PC-3 (cell line): ENCODE data around the gene FOXP1.

Experiments
- EZH2 ChIP-seq: fragments of 300-600 bp; sonication (generic); IDR thresholded peaks from one replicate; pipeline ENCODE4 v1.6.1; 2017; ENCODE audit warnings: antibody characterized with exemption, mild to moderate bottlenecking, low read length; ENCODE audit not compliant: unreplicated experiment
- EZH2phosphoT487 ChIP-seq: fragments of 300-600 bp; sonication (generic); IDR thresholded peaks from 2 replicates; pipeline ENCODE4 v1.6.1; 2018; ENCODE audit warnings: mild to moderate bottlenecking, antibody characterized with exemption, low read length, borderline replicate concordance
- TF ChIP-seq, protein P1 (sequence below): fragments of 300-600 bp; sonication (generic); conservative IDR thresholded peaks from 2 replicates; pipeline ENCODE4 v1.5.1; 2017; ENCODE audit warnings: antibody characterized with exemption, low read depth, mild to moderate bottlenecking, low read length

DNA sequence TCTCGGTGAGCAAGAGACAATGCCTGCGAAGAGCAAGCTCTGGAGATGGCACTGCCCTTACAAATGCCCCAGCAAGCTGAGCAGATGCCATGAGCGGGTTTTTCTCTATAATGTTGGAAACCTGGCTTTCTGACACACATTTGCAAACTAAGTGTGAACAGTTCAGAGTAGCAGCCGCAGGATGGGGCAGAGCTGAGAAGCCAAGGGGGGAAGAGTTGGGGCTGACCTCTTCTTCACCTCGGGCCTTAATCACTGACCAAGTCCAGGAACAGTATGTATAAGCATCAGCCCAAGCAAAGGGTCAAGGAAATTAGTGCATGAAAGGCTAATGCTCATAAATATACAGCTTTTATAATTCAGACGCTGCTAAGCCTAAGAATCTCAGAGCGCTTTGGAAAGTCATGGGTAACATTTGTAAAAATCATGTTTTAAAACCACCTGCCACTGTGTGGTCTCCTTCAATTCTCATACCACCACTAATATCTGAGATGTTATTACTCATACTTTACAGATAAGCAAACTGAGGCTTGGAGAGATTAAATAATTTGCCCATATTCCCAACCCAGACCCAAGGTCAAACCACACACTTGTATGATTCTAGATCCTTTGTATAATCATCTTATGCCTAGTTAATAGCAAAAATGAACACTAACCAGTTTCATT is 603.4 kb downstream of the FOXP1 start:
- TF ChIP-seq, protein P1, sequence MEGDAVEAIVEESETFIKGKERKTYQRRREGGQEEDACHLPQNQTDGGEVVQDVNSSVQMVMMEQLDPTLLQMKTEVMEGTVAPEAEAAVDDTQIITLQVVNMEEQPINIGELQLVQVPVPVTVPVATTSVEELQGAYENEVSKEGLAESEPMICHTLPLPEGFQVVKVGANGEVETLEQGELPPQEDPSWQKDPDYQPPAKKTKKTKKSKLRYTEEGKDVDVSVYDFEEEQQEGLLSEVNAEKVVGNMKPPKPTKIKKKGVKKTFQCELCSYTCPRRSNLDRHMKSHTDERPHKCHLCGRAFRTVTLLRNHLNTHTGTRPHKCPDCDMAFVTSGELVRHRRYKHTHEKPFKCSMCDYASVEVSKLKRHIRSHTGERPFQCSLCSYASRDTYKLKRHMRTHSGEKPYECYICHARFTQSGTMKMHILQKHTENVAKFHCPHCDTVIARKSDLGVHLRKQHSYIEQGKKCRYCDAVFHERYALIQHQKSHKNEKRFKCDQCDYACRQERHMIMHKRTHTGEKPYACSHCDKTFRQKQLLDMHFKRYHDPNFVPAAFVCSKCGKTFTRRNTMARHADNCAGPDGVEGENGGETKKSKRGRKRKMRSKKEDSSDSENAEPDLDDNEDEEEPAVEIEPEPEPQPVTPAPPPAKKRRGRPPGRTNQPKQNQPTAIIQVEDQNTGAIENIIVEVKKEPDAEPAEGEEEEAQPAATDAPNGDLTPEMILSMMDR, result no peak
- TF ChIP-seq EZH2, result no peak
- no peak for TF ChIP-seq EZH2phosphoT487
